Adrenal gland (tissue), 5 donors: ENCODE data around the gene NT5C2.

Experiments
- POLR2A ChIP-seq, 2 donors: fragments of 450-650 bp; IDR thresholded peaks; one replicate each; pipeline ENCODE4 v1.6.1; 2017; ENCODE audit warnings: antibody characterized with exemption in 2 of 2, mild to moderate bottlenecking in 2 of 2, moderate library complexity in 1 of 2
- TF ChIP-seq, protein P1 (sequence below), 6 experiments: fragments of 450-650 bp in 4 of 6; fragments of 200-600 bp in 2 of 6; sonication (generic) in 1 of 6; IDR thresholded peaks; 1 replicate in 5 of 6; 2 replicates in 1 of 6; pipeline versions ENCODE4 v1.5.1 to v1.8.0; 2016 to 2021; ENCODE audit warnings: antibody characterized with exemption in 6 of 6, mild to moderate bottlenecking in 2 of 6, moderate library complexity in 1 of 6
- donor health status: DM: no; HTN: no; CAD: no.

DNA sequence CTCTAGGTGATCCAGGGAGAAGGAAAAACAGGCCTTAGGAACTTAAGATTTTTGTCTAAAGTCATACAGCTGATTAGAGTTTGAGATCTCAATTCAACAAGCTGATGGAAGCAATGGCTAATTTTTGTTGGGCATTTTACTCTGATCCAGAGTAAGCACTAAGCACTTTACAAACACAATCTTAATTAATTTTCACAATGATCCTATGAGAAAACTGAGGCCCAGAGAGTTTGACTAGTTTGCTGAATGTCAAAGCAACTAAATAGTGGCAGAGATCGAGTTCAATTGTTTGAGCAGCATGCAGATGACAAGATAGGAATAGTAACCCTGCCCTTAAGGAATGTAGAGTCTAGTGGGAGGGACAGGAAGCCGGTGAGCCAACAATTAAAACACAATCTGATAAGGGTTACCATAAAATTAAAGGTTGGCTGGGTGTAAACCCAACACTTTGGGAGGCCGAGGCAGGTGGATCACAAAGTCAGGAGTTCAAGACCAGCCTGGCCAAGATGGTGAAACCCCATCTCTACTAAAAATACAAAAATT, 39.1 kb upstream of the NT5C2 start:
- TF ChIP-seq, protein P1, sequence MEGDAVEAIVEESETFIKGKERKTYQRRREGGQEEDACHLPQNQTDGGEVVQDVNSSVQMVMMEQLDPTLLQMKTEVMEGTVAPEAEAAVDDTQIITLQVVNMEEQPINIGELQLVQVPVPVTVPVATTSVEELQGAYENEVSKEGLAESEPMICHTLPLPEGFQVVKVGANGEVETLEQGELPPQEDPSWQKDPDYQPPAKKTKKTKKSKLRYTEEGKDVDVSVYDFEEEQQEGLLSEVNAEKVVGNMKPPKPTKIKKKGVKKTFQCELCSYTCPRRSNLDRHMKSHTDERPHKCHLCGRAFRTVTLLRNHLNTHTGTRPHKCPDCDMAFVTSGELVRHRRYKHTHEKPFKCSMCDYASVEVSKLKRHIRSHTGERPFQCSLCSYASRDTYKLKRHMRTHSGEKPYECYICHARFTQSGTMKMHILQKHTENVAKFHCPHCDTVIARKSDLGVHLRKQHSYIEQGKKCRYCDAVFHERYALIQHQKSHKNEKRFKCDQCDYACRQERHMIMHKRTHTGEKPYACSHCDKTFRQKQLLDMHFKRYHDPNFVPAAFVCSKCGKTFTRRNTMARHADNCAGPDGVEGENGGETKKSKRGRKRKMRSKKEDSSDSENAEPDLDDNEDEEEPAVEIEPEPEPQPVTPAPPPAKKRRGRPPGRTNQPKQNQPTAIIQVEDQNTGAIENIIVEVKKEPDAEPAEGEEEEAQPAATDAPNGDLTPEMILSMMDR (IDR thresholded peaks at IDR 0.05): no peak
- no peak for TF ChIP-seq POLR2A (IDR thresholded peaks at IDR 0.05)
